CD4-positive, alpha-beta T cell treated with Interleukin-10 for 1 hour (primary cell): ENCODE data around the gene PALMD.

Experiments used
- DNase-seq: peaks from one replicate; pipeline ENCODE4 v3.0.0-alpha.2; 2020

The PALMD gene

DNA sequence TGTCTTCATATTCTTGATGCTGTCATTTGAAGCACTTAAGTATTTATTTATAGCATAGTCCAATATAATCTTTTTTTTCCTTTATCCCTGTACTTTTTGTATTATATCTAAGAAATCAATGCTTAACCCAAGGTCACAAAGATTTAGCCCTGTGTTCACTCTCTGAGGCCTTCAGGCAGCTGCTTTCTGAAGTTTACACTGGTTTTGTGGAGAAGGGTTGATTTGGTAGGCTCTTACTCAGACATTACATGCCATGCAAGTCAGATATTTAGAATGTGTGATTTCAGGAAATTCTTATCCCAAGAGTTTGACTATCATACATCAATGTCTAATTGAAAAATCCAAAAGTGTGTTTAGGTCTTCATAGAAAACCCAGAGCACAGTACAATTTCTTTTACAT lies 56.3 kb downstream of the PALMD start:
- no peak for DNase-seq

DNA sequence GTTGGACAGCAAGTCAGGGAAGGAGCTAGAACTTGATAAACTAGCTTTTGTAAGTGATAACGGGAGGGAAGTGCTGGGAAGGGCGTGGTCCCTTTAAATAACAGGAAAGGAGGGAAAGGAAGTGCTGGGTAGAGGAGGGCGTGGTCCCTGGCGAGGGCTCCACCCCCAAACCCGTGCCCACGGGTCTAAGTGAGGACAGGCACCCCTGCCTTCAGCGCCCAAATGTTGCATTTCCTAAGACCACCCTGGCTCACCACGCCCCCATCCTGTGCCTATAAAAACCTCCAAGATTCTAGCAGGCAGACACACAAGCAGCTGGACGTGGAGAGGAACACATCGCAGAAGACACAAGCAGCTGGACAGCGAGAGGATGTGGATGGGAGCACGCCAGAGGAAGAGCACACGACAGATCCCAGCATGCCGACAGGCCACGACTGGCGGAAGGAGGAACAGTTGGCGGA lies 58.5 kb downstream of the PALMD start:
- DNase-seq = no peak

DNA sequence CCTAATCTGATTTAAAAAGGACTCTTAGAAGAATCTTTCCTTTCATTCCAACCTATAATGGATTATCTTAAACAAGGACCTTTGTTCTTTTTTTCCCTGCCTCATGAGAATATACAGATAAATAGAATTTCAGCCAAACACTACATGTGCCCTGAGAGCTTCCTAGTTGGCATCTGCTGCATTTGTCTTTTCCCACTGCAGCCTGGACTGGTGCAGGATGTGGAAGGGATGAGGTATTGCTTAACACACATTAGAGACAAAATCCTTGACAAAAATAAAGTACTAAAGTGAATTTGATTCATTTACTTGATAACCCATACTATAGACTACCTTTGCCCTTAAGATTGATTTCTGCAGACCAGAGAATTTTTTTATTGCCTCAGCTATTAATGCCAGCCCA lies 59.5 kb downstream of the PALMD start:
- DNase-seq = no peak

DNA sequence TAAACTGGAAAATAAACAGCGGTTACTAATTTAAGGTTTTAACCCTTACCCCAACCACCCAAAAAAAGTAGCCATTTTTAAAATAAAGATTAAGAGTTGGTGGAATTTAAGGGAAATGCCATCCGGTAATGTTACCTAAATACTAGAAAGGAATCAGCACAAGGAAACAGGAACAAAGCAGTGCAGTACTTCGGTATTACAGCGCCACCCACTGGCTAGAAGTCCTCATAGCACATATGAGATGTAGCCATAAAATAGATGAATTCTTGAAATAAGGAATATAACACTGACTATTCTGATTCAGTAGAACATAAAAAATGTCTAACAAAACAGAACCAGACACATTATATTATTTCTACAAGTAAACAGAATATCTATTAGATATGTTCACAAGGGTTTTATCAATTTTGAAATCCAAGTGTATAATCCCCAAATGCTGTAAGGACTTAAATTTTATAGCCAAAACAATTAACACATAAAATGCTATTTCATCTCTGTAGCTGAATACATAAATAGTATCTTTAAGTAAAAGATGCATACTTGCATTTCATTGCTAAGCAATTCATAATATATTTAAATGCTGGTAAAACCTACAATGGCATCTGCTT lies 61.7 kb downstream of the PALMD start:
- DNase-seq = peak; percentile 60

DNA sequence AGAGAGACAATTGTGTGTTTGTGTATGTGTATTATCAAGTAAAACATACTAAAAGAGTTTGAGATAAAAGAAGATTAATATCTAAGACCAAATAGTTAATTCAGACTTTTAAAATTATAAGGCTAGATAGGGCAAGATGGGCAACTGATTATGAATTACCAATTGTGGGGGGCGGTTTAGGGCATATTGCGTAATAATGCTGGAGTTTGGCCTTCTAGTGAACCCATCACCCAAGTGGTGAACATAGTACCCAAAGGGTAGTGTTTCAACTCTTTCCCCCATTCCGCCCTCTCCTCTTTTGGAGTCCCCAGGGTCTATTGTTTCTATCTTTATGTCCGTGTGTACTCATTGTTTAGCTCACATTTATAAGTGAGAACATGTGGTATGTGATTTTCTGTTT lies 65.1 kb downstream of the PALMD start:
- DNase-seq = no peak

DNA sequence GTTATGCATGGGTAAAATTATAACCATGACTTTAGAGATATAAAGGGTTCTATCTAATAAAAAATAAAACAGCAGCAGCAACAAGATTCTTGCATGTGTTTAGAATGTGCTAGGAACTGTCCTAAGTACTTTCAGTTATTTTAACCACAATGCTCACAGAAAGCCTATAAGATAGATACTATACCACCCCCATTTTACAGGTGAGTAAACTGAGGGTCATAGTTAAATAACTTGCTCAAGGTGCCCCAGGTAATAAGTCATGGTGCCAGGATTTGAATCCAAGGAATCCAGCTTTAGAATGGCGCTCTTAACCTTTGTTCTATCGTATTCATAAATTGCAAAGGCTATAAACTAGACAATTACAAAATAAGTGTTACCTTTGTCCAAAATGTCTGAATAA lies 67.1 kb downstream of the PALMD start:
- DNase-seq = no peak

DNA sequence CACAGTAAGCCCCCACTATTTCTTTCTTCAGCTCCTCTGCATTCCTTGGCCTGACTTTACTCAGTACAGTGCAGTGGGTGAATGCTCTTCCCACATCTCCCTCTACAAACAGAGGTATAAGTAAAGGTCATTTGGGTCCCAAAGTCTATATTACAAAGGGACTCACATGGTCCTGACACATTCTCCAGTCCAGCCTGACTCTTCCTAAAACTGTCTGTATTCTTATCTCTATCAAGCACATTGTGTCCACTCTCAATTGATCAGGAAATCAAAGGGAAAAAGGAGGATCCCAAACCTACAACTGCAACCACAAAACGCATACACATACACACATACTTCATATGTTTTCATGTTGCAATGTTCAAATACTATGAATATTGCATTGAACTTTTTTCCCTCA lies 71.1 kb downstream of the PALMD start:
- no peak for DNase-seq

DNA sequence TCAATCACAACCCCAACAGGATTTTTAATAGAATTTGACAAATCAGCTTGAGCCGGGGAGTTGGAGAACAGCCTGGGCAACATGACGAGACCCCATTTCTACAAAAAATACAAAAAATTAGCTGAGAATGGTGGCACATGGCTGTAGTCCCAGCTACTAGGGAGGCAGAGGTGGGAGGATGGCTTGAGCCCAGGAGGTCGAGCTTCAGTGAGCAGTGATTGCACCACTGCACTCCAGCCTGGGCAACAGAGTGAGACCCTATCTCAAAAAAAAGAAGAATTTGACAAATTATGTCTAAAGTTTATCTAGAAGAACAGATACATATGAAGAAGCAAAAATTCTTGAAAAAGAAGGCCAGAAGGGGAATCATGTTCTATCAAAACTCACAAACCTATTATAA lies 77.3 kb downstream of the PALMD start:
- no peak for DNase-seq

DNA sequence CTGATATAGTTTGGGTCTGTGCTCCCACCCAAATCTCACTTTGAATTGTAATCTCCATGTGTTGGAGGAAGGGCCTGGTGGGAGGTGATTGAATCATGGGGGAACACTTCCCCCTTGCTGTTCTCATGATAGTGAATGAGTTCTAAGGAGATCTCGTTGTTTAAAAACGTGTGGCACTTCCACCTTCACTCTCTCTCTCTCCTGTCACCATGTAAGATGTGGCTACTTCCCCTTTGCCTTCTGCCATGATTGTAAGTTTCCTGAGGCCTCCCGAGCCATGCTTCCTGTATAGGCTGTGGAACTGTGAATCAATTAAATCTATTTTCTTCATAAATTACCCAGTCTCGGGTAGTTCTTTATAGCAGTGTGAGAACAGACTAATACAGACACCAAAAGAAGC lies 80.1 kb downstream of the PALMD start:
- DNase-seq = no peak

DNA sequence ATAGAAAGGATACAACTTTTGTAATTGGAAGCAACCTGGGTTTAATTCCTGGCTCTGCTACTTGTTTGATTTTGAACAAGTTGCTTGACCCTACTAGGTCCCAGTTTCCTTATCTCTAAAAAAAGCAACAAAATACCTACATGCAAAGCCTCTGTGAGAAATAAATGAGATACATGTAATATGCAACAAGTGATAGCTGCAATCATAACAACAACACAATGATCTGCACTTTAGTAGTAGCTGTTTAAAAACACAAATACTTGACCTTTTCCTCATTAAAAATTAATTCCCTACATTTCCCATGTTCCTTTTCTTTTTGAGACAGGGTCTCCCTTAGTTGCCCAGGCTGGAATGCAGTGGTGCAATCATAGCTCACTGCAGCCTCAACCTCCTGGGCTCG lies 80.5 kb downstream of the PALMD start:
- no peak for DNase-seq

DNA sequence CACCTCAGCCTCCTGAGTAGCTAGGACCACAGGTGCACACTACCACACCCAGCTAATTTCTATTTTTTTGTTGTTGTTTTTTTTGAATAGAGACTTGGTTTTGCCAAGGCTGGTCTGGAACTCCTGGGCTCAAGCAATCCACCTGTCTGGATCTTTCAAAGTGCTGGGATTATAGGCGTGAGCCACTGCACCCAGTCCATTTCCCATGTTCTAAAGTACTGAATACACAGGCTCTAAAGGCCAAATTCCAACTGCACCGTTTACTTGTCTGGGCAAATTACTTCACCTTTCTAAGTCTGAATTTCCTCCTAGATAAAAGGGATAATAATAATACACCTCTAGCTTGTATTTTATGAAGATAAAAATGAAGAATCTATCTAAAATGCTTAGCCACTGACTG lies 80.9 kb downstream of the PALMD start:
- DNase-seq = no peak

DNA sequence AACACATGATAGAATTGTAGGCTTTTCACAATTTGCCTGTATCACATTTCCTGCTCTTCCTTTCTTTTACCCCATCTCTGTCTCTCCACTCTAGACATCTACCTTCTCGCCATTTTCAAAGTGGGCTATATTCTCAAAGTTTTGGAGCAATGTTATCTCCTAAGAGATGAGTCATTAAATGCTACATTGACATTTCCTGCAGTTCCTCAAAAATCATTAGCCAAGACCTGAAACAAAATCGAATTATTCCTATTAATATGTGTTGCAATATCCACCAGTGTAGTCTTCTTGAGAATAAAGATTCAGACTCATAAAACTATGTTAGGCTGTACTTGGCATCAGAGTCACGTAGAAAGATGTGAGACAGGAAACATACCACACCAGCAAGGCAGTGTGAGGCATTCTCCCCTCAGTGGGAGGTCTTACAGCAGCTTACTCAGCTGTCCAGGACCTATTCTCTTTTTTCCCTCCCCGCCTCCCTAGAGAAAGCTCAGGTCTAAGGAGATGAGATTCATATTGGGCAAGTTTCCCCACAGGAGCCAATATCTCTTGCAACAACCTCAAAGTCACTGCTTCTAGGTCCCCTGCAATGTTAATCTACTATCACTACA lies 81.8 kb downstream of the PALMD start:
- DNase-seq = no peak

DNA sequence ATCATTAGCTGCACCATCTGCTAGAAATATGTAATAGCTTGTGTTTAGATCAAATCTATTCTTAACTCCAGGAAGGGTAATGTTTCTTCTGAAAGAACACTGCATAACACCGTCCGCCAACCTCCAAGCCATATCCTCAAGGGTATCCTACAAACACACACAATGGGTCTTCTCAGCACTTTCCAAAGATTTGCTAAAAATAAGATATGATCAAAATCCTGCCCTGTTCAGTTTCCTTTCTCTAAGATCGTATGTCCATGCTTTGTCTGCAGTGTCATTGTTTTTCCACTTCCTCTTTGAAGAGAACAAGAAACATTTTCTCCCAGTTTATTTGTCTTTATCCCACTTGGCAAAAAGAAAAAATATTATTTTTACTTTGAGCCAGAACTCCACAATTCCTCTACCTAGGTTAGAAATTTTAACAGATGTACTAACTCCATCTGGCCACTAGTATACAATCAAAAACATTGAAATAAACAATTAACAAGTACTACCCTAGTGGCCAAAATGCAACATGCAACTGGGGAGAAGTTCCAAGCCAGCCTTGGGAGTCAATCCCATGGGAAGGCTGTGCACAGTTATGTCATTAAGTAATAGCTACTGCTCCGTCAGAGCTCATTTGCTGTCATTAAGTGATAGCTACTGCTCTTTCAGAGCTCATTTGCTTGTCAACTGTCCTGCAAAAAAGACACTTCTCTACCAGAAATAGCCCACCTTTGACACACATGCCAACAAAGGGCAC lies 82.8 kb downstream of the PALMD start:
- DNase-seq = no peak

DNA sequence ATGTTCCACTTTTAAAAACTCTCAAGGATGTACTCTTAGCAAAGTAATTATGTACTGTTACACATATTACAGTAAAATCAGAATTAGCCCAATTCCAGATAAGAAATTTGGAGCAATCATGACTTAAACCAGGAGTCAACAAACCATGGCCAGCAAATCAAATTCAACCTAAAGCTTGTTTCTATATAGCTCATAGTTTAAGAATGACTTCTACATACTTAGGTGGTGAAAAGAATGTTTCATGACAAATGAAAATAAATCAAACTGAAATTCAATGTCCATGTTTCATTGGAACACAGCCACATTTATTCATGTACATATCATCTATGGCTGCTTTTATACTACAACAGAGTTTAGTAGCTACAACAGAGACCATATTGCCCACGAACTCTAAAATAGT lies 85.5 kb downstream of the PALMD start:
- no peak for DNase-seq

DNA sequence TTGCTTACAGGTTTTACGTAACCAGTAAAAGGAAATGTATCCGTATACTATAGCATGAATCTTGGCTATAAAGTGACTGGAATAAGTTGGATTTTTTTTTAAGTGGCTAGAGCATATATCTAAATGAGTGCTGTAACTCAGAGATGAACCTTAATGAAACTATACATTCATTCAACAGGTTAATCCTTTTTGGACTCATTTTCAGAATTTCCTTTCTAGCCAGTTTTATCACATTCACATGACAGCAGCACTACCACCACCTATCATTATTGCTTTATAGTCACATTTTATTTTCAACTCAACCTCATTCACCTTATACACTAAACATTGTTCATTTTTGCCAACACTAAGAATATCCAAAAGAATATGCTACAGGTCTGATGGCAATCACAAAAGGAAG lies 89.9 kb downstream of the PALMD start:
- no peak for DNase-seq

DNA sequence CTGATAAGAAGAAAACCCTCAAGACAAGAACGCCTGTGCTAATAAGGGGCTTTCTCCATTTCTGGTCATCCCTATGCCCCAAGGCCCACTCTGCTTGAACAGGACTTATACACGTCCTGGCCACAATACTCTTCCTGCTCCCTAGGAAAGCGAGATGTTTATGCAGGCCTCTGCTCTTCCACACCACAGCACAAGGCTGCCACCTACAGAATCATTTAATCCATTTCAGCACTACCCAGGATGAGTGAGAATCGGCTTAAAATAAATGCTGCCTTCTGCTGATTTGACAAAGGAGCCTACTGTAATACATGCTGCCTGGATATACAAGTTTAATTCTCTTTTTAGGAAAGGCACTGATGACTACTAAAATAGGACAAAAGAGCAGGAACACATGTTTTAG lies 91.1 kb downstream of the PALMD start:
- peak; percentile 4 for DNase-seq

DNA sequence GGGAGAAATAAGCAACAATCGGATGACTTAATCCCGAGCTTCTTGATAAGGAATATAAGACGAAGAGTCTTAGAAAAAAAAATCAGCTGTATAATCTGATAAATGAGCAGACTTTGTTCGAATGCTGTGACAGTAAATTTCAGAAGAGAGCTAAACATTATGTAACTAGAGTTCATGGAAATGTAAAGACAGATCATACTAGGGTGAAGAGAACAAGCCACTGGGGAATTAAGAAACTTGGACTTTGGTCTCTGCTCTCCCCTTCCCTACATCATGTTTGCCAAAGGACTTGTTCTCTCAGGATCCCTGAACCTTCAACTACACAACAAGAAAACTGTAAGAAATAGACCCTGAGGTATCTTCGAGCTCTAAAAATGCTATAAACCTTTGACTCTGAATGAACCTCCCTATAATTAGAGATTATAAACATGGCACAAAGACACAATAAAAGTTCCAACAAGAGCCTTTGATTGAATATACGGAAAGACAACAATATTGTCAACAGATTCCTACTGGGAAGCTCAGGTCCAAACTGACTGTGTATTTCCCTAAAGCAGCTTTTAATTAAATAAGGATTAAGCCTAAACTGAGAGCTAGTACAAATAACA lies 93.0 kb downstream of the PALMD start:
- no peak for DNase-seq

DNA sequence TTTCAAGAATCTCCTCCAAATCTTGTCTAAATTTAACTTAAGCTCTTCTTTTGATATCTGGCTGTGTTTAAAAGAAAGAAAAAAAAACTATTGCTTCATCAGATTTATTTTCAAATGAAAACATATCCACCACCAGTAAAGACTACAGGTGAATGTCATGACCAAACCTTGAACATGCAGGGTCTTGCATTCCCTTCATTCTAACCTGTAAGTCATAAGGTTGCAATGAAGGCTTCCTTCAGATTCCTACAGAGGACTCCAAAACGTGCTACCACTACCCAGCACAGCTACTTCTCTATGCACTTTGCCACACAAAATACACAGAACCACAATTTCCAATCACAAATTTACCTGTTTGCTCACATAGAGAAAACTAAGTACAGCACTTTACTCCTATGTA lies 94.2 kb downstream of the PALMD start:
- no peak for DNase-seq
